Fibroblast of skin of back (primary cell): ENCODE results near the gene MDM4.
A peak's percentile ranks its signal among the peaks of the same experiment; 100 is the strongest.
"Not testable (repeated sequence)": the region's sequence is repeated elsewhere in the genome, so short reads cannot be mapped to it uniquely, and the experiment has no call there.

Source experiments
- DNase-seq: peaks from one replicate; pipeline ENCODE4 v3.0.0-alpha.2; 2013

Gene MDM4

DNA sequence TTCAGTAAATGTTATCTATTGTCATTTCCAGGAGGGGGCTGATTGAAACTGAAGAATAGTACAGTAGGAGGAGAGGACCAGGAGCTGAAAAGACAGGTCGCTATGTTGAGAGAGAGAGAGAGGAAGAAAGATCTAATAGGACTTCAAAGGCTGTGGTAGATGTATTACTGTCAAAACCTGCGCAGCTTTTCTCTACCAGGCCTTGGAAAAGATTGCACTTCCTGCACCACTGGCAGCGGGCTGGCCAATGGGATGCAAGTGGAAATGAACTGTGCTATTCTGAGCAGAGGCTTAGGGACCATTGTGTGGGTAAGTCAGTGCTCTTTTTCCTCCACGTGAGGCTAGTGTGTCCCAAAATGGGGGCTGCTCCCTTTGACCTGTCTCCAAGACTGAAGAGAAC is 47.1 kb downstream of the MDM4 start:
- no peak for DNase-seq

DNA sequence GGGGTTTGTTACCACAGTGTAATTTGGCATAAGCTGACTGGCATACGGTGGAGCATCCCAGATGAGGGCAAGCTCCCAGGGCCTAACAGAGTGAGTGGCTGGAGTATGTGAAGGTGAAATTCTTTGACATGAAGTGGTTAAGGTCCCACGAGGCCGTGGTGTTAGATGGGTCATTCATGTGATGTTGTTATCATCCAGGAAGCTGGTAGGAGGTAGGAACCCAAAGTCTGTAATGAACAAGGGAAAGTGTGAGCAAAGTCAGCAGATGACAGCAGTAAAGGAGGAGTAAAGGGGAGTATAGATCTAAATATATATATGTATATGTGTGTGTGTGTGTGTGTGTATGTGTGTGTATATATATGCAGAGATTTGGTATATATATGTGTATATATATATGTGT is 47.6 kb downstream of the MDM4 start:
- no peak for DNase-seq

DNA sequence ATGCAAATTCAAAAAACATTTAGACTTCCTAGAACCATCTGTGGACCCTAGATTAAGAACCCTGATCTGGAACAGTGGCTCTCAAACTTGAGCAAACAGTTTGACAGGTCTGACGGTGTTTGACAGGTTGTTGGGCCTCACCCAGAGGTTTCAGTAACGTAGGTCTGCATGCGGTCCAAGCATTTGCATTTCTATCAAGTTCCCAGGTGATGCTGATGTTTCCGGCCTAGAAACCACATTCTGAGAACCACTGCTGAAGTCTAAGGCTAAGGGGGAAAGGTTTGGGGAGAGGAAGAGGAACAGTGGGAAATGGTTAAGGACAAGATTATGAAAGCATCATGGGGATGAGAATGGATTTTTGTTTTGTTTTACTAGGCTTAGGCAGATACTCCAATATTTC is 48.6 kb downstream of the MDM4 start:
- no peak for DNase-seq

DNA sequence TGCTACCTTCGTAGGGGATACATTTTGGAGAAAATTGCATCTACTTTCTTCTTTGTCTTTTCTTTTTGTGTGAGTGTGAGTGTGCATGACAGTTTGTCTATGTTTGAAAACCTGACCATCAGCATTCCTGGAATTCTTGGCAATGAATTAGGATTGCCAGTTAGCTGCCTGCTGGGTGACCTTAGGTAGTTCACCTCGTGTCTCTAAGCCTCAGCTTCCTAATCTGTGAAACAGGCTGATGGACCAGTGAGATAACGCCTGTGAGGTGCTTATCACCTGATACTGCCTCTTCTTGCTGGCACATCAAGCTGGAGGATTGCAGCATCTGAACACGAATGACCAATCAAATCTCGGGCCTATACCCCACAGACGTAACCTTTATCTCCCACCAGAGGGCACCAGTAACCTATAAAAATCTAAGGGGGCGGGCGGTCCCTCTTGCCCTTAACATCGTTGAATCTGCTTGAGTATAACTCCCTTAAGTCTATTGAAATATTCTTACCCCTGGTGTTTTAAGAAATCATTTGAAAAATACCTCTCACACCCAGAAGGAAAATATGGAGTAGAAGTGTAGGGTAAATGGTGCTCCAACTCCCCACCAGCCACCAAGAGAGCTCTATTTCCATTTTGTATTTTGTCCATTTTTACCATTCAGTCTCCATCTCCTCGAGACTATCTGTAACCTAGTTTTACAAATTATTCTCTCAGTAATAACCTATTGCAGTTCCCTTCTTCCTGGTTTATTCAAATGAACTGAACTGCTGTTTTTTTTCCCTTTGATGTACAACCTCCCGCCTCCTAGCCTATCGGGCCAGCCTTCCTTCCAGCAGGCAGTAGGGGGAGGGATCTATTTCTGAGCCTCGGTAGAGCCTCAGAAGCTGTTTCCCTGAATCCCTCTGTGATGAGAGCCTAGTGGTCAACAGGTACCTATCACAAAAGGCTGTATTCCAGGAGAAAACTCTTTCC is 49.7 kb downstream of the MDM4 start:
- peak; percentile 73 for DNase-seq

DNA sequence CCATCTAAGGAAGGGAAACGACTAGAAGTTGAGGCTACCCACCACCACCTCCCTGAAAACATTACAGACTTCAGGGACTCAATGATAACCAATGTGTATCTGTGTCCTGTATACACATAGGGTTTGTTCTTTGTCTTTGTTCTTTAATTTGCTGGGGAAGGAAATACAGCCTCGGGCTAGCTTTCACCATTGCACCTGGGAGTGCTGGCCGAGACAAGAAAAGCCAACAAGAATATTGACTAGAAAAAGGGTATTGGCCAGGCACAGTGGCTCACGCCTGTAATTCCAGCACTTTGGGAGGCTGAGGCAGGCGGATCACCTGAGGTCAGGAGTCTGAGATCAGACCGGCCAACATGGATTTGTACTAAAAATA is 50.4 kb downstream of the MDM4 start:
- no peak for DNase-seq

DNA sequence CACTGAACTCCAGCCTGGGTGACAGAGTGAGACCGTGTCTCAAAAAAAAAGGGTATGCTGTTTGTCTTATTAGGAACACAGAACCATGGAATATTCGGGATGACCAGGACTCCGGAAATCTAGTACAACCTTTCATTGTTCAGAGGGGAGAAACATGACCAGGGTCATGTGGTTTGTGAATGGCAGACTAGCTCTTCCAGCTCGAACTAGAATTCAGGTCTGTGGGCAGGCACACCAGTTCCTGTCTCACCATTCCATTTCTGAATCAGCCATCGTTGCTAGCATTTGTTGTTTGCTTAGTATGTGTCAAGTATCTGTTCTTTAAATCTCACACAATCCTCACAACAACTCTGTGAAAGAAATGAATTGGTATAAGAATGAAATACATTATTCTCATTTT is 50.9 kb downstream of the MDM4 start:
- DNase-seq: no peak

DNA sequence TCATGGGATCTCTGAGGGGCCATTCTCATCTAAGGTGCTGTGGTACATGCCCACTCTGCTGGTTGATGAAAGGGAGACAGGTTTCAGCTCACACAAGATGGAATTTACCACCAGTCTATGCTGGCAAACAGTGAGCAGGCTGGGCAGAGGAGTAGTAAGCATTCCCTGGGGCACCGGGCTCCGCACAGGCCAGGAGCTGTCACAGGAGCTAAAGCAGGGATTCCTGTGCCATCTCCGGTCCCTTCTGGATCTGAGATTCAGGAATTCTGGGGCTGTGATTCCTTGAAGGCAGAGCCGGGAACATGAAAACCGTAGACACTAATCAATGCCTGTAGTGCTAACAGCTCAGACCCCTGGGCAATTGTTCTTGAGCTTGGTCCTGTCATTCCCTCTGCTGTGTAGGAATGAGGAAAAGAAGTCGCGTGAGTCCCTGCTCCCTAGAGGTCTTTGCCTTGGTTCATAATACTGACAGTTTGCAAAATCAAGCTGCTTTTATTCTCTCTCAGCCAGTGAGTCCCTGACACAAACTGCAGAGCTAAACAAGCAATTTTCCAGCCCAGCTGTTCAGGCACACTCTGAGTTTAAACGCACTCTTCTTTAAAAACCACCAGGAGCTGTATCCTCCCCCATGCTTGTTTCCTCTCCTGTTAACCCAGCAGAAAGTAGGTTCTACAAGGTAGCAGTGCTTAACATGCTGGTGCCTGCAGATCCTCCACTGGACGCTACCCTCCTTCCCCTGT is 52.5 kb downstream of the MDM4 start:
- DNase-seq: no peak

DNA sequence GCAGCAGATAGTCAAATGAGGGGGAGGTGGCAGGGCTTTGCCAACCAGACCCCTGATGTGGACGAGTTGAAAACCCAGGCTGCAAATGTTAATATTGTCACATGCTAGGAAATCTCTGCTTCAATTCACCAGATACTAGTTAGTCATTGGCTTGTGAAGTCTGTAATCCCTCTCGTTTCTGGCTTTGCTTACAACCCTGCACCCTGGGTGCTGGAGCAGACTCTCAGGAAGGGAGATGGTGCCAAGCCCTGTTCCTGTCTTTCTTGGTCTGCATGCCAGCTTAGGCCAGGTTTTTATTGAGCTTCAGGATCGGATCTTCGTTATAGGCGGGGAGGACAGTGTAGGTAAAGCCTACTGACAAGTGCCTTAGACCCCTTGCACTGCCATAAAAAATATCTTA is 53.3 kb downstream of the MDM4 start:
- no peak for DNase-seq

DNA sequence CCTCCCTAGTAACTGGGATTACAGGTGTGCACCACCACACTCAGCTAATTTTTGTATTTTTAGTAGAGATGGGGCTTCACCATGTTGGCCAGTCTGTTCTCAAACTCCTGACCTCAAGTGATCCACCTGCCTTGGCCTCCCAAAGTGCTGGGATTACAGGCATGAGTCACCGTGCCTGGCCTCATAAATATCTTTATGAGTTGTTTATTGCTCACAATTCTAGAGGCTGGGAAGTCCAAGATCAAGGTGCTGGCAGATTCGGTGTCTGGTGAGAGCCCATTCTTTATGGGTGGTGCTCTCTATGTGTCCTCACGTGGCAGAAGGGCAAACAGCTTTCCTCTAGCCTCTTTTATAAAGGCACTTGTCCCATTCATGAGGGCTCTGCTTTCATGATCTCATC is 53.8 kb downstream of the MDM4 start:
- not testable (repeated sequence) for DNase-seq

DNA sequence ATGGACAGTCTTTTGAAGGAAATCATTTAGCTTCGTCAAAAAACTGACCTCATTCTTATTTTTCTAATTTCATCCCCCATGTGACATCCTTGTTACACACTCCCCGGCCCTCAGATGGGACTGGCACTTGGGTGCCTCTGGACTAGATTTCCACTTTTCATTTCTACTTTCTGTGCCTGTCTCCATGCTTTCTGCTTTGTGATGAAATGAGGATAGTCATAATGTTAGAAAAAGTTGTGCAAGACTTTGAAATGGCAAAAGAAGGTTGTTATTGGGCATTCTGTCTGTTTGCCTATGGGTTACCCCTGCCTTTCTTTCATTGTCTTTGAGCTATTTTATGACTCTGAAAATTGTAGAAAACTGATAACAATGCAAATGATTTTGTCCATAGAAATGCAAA is 54.9 kb downstream of the MDM4 start:
- DNase-seq: no peak

DNA sequence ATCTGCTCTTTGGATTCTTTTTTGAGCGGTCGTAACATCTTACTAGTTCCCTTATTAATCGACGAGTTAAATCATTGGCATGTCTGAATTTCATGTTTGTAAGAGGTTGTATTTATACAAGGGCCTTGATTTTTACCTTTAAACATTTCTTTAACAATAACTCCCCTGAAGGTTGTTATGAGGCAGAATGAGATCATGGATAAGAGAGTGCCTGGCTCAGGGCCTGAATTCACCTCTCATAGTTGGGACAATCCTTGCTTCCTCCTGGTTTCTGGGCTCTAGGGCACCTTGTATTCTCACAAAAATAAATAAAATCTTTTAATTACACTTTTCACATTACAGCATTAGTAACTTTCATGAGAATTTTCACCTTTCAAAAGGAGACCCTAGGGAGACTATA is 55.4 kb downstream of the MDM4 start:
- DNase-seq: no peak

DNA sequence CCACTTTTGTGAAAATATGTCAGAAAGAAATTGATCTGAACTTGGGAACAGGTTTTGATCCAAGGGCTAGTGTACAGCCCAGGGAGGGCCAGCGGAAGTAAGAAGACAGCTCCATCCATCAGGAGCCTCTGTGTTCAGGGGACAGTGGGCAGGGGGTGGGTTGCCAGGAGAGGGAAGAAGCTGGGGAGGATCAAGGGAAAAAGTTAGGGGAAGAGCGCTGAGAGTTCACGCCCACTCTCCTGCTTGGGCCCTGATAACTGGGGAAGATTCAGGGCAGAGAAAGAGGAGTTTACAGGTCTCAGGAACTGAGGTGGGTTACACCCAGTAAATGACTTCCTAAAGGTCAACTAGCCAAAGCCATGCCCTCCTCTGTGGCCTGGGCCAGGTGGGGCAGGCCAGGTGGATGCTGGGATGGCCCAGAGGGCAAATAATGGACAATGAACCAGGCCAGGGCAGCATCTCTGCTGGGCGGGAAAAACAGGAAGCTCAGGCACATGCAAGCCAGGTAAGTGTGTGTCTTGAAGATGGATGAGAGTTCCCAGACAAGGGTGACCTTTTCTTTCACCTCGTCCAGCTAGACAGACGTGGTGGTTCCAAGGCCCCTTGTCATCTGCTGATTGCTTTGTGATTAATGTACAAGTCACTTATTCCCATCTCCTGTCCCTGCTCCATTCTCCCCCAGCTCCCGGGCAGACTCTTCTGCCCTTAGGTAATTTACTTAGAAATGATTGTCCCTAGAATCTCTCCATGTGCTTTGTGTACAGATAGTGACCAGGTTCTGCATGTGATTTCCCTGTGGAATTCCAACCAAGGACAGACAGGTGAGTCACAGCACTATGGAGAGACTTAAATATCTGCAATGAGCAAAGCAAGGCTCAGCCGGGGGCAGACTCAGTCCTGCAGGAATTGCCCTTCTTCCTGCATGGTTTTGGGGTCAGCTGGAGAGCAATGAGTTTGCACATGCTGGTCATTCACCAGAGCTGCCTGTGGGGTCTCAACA is 57.0 kb downstream of the MDM4 start:
- peak; percentile 28 for DNase-seq

DNA sequence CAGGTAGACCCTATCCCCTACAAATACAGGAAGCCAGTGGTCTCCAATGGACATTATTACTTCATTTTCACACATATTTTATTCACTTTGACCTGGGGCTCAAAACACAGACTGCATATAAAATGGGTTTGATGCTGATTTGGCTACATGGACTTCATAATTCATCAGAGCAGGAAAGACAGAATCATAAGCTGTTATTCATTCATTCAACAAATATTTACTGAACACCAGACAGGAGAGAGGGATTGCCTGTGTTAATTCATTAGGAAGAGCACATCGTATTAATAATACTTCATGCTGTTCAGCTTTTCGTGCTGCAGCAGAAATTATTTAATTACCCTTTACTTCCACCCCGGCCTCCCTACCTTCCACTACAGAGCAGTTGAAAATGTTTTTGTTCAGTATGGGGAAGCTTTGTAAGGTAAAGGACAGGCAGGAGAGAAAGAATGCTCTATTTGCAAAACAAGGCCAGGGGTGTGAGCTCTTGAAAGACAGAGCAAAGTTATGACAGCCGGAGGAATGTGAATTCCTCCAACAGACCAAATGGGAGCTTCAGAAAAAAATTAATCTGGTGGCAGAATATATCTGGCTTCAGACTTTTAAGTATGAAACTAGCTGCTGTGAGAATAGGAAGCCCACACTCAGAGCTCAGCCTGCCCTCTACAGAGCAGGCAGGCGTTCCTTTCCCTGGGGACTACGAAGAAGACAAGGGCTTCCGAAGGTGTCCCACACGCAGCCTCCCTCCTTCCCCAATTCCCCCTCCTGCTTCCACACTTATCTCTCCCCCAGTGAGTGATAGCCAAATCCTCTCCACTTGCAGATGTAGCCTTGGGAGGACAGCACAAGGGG is 58.0 kb downstream of the MDM4 start:
- DNase-seq: peak; percentile 16

DNA sequence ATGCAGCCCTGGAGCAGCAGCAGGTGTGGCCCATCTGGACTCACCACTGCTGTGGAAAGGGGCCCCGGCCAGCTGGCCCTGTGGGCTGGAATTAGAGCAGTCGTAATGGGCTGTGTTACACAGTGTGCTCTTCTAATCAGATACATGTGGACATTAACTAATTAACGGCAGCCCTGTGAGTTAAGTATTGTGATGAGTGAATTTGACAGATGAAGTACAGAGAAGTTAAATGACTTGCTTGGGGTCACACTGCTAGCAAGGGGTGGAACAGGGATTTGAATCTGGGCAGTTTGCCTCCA is 58.6 kb downstream of the MDM4 start:
- DNase-seq: no peak

DNA sequence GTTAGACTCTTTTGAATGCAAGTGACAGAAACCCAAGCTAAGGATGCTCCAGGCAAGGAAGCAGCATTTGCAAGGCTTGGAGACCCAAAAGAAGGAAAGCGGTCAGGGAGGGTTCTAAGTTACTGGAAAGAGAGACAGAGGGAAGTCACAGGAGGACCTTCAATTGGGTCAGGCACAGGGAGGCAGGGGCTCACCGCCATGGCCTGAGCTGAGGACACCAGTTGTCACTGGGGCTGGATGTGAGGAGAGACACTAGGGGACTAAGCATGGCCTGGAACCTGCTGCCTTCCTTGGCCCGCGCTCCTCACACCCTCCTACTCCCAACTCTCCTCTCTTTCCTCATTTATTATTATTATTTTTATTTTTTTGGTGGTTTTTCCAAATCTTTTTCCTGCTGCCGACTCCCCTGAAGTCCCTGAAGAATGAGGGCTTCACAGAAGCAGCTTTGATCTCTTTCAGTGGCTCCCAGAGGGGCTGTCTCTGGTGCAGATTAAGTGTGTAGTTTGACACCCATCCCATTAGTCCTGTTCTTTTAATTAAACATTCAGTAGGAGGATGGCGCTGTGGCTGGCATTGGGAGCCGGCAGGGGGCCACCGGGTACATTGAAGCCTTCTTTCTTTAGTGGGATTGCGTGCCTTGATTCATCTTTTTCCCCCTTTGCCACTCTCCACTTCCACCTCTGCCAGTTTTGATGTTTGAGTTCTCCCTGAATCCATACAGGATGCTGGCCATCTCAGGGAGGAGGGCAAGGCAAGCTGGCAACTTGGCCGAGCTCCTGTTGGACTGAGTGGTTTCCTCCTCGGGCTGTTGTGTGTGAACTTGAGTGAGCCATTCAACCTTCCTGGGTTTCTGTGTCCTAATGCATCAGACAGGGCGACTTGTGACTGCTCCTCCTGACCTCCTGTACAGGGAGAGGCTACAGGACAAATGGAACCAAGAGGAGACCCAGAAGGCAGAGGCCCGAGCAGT is 59.3 kb downstream of the MDM4 start:
- DNase-seq: no peak

DNA sequence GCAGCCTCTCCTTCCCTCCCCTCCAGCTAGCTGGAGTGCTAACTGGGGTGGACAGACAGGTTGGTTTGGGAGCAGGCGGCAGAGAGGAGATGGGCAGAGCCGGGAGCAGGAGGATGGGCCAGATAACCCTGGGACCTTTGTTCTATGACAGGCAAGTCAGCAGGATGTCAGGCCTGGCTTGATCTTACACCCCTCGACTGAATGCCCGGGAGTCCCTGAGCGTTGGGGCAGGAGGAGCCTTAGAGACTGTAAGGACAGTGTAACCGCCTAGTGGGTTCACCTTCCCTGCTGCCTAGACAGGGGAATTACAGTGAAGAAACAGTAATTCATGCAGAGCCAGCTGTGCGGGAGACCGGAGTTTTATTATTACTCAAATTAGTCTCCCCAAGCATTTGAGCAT is 60.2 kb downstream of the MDM4 start:
- DNase-seq: no peak

DNA sequence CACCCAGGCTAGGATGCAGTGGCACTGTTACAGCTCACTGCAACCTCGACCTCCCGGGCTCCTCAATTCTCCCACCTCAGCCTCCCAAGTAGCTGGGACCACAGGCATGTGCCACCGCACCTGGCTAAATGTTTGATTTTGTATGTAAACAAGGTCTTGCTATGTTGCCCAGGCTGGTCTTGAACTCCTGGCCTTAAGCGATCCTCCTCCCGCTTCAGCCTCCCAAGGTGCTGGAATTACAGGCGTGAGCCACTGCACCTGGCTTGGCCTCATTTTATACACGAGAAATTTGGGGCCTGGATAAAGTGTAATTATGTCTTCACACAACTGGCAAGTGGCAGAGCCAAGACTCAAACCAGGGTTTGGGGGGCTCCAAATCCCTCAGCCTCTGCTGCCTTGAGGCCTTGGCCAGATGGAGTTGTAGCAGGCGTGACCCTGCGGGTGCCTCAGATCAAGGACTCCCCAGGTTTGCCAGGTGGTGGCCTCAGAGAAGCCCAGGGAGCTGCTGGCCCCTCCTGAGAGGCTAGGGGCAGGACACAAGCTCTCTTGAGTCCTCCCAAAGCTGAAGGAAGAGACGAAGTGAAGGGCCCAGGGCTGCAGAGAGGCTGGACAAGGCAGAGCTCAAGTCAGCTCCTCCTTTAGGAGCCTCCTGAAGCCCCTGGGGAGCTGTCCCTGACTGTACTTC is 61.7 kb downstream of the MDM4 start:
- no peak for DNase-seq

DNA sequence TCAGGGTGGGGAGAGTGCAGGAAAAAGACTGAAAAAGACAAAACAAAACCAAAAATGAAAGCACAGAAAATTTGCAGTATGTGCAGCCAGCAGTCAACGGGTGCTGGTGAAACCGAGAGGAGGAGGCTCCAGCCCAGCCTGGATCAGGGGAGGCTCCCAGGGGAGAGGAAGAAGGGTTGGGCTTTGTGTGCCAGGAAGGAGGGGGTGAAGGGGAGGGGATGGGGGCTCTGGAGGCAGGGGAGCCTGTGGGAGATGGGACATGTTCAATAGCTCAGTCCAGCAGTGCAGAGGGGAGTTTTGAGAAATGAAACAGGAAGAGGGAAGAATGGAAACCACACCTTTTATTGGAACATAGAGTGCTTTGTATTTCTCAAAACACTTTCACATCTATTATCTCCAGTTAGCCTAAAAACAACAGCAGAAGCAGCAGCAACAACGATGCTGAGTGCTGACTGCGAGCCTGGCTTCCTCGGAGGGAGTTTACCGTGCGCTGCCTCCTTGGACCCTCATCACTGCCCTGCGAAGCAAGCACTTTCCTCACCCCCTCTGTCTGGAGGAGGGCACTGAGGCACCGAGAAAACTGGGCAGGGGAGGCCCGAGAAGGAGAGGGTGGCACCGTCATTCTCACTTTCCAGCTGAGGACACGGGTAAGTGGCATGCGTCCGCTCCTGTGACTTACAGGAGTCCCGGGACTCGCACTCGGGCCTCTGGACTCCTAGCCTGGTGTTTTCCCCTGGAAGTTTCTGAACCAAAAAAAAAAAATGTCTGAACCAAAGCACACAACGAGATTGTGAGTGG is 62.9 kb downstream of the MDM4 start:
- DNase-seq: peak; percentile 34

DNA sequence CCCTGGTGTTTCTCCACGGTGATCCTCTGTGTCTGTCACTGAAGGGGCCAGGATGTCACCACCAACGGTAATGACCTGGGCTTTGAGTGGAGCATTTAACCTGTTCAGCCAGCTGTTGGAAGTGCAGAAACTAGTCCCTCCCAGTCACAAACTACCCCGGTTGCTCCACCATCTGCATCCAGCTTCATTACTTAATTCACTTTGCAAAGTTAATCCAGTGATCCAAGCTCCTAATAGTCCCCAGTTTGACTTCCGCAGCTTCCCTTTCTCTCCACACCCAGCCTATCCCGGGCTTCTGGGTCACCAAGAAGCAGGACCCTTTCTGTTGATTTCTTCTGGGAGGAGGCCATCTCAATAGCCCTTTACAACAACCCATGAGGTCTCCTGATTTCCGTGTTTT is 63.5 kb downstream of the MDM4 start:
- no peak for DNase-seq
